ENCODE data around the gene FNDC3B.

FNDC3B gene

DNA sequence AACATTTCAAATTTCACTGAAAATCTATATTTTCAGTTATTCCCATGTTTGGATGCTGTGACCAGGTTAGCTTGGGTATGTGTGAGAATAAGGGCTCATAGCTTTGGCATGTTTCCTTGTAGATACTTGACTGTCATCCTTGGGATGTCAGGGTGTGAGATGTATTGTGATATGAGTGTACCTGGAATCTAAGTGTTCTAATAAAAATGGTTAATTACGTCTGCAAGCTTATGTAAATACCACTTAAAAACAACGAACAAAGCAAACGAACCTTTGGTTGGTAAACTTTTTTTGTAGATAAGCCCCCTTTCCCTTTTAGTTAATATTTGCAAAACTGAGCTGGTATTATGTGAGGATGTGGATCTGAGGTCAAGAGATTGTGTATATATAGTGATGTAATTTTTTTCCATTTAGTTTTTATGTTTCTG, 63.5 kb downstream of the FNDC3B start:
- TF ChIP-seq, protein P1, sequence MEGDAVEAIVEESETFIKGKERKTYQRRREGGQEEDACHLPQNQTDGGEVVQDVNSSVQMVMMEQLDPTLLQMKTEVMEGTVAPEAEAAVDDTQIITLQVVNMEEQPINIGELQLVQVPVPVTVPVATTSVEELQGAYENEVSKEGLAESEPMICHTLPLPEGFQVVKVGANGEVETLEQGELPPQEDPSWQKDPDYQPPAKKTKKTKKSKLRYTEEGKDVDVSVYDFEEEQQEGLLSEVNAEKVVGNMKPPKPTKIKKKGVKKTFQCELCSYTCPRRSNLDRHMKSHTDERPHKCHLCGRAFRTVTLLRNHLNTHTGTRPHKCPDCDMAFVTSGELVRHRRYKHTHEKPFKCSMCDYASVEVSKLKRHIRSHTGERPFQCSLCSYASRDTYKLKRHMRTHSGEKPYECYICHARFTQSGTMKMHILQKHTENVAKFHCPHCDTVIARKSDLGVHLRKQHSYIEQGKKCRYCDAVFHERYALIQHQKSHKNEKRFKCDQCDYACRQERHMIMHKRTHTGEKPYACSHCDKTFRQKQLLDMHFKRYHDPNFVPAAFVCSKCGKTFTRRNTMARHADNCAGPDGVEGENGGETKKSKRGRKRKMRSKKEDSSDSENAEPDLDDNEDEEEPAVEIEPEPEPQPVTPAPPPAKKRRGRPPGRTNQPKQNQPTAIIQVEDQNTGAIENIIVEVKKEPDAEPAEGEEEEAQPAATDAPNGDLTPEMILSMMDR (IDR thresholded peaks at IDR 0.05): no peak

- TF ChIP-seq, protein P1 (IDR thresholded peaks at IDR 0.05): no peak
Measured at GRCh38 chr3:172103724-172104123, 64.3 kb downstream of the FNDC3B start.

GRCh38 chr3:172104471-172105072, 65.2 kb downstream of the FNDC3B start:
- TF ChIP-seq, protein P1 (IDR thresholded peaks at IDR 0.05): no peak

DNA sequence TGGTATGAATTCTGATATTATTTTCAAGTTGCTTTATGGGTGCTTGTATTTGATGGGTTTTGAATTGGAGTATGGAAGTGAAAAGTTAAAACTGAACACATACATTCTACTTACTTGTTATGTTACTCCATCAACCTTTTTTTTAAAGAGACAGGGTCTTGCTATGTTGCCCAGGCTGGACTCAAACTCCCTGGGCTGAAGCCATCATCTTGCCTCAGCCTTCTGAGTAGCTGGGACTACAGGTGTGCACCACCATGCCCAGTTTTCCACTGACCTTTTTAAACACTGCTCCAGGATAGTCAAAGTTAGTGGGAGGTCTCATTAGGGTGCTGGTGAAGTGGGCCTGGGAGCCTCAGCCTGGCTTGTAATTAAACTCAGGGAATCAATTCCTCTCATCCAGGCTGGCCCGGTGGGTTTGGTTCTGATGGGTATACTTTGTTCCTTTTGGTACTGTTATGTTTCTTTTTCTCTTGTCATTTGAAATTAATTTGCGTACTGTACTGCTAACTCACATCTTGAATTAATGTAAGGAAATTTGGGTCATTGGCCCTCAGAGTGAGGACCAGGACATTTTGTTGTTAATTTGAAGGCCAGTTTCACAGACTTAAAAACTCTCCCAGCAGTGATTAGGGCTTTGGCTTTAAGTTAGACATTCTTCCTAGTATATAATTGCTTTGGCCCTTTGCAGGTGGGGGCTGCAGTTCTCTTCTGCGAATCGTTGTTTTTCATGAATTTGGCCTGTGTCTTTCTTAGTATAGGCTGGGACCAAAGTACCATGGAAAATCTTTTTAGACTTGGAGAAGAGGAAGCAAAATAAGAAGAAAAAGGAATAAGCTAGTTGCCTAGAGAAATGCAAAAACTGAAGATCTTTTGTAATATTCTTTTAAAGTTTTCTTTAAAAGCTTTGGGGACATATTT, 66.9 kb downstream of the FNDC3B start:
- TF ChIP-seq, protein P1 (IDR thresholded peaks at IDR 0.05): no peak

DNA sequence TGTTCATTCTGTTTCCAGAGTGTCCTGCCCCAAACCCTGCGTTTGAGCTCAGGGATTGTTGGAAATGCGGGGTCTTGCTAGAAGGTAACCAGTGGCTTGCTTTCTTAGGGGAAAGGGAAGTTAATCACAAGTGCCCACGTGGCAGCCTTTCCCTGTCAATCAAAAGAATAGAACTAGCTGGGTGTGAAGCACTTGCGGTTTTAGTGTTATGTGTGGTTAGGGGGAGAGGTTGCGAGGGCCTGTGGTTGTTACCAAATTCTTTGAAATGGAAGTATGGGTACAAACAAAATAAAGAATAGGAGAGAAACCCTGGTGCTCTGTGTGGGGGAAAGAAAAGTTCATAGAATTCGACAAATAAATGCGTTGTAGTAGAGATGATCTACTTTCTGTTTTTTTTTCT, 67.6 kb downstream of the FNDC3B start:
- TF ChIP-seq, protein P1 (IDR thresholded peaks at IDR 0.05): no peak

GRCh38 chr3:172107403-172107802, 68.0 kb downstream of the FNDC3B start:
- TF ChIP-seq, protein P1 (IDR thresholded peaks at IDR 0.05): no peak

DNA sequence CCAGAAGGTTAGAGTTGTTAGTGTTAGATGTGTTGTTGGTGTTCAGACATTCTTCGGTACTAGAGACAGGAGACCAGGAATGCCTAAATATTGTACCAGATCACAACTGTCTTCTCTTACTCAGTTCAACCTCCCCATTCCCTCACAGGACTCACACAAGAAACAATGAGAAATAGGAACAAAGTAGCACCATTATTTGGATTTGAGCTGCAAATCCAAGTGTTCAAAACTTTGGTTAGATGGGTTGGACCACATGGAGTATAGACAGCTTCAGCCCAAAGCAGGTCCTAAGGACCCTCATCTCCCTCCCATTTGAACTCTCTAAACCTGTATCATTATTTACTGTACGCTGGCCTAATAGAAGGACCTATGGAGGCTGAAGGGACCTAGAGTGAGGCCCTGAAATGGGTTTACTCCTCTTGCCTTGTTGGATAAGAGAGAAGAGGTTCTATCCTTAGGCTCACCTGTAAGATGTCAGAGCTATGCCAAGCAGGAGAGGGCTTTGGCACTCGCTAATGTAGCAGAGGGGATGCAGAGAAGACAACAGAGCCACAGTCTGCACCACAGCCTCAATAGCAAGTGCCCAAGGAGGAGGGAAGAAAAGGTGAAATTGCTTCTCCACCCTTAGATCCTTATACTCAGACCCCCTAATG, 70.9 kb downstream of the FNDC3B start:
- TF ChIP-seq, protein P1 (IDR thresholded peaks at IDR 0.05): no peak

All from LNCAP (cell line).